Measurements from ENCODE around the gene N4BP2L2. TPM values are rescaled to one million over a fixed set of nuclear protein-coding genes. Genes with fewer than 3 reads are reported as not detected.

Gene N4BP2L2
- total and polyA plus RNA-seq, 9 of the 15 experiments (the other 6 are each of a cell fraction or from before 2014, with no cell fraction given) = 33.9 to 76.4 (median 48.7) TPM

- TF ChIP-seq JUN (IDR thresholded peaks at IDR 0.05; ENCODE audit: borderline replicate concordance, low read depth, low read length) (no peak), JUN (CRISPR knock-in tag; IDR thresholded peaks at IDR 0.05; ENCODE audit: borderline replicate concordance) (no peak), ZNF347 (CRISPR knock-in tag; IDR thresholded peaks at IDR 0.05; ENCODE audit: low read depth) (no peak), HSF4 (CRISPR knock-in tag; IDR thresholded peaks at IDR 0.05; ENCODE audit: borderline replicate concordance) (no peak), SMARCB1 (IDR thresholded peaks at IDR 0.05; ENCODE audit: insufficient read length, low read depth) (no peak), PHB (CRISPR knock-in tag; IDR thresholded peaks at IDR 0.05) (no peak), ZNF277 (CRISPR knock-in tag; IDR thresholded peaks at IDR 0.05; ENCODE audit: borderline replicate concordance) (no peak), ZNF707 (CRISPR knock-in tag; conservative IDR thresholded peaks at IDR 0.05) (no peak), MED1 (CRISPR knock-in tag; IDR thresholded peaks at IDR 0.05; ENCODE audit: borderline replicate concordance) (no peak), ZBTB7A (IDR thresholded peaks at IDR 0.05; ENCODE audit: borderline replicate concordance, control insufficient read depth, low read depth, low read length) (peak; percentile 52; the same call in 1 of the 2 replicates), ZFP36 (IDR thresholded peaks at IDR 0.05; ENCODE audit: low read depth, low read length, partially characterized antibody) (no peak), HNRNPLL (IDR thresholded peaks at IDR 0.05; ENCODE audit: low read depth, low read length, poor library complexity, severe bottlenecking) (no peak), VEZF1 (CRISPR knock-in tag; IDR thresholded peaks at IDR 0.05) (peak; percentile 80), ZNF445 (CRISPR knock-in tag; IDR thresholded peaks at IDR 0.05; ENCODE audit: low read depth) (no peak), TRIM25 (IDR thresholded peaks at IDR 0.05; ENCODE audit: borderline replicate concordance) (no peak), SNIP1 (IDR thresholded peaks at IDR 0.05; ENCODE audit: low read depth) (no peak), POLR2AphosphoS2 (IDR thresholded peaks at IDR 0.05; ENCODE audit: low read length) (no peak), TAF9B (IDR thresholded peaks at IDR 0.05; ENCODE audit: partially characterized antibody) (no peak), RBM34 (IDR thresholded peaks at IDR 0.05; ENCODE audit: borderline replicate concordance, insufficient read depth, low read length) (no peak), RNF2 (IDR thresholded peaks at IDR 0.05) (0 out of 2 replicates have a peak, but pooled peaks have one; percentile 14), ZNF512 (tag; IDR thresholded peaks at IDR 0.05) (no peak)
These were observed 48.6 kb upstream of the N4BP2L2 start (continued) for GRCh38 chr13:32587011-32587810.
